GM21515 (cell line): Measurements from ENCODE around the gene ATG9A.

Experiments
- ATAC-seq: cut with Tn5 transposase; IDR thresholded peaks from one replicate; pipeline ENCODE4 v1.9.1; 2021; ENCODE audit not compliant: unreplicated experiment

Gene ATG9A

DNA sequence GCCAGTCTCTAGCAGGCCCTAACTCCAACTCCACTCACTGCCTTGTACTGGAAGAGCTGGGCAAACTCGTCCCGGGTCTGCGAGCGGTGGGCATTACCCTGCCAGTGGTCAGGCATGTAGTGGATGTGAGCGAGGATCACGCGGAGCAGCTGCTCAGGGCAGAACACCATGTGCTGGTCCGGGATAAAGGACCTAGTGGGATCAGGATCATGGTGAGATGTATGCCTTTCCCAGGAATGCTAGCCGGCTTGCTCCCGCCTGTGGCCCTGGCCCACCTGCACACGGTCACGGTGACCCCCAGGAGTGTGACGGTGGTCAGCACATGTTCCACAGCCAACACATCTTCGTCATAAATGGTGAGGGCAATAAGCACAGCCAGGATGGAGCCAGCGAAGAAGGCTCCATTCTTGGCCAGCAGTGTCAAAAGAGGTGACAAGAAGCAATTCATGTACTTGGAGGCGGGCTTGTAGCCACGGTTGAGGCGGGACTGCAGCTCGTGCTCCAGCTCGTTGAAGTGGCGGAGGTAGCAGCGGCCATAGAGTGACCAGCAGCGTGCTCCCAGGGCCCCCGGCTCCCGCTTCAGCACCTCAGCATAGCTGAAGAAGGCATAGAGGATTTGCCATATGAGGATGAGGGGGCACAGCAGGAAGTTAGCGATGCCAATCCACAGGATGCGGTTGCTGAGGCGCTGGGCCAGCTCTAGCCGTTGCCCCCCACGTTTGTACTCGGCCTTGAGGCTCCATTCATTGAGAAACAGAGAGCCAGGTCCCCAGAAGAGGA is 5.4 kb downstream of the ATG9A start:
- ATAC-seq = no peak

DNA sequence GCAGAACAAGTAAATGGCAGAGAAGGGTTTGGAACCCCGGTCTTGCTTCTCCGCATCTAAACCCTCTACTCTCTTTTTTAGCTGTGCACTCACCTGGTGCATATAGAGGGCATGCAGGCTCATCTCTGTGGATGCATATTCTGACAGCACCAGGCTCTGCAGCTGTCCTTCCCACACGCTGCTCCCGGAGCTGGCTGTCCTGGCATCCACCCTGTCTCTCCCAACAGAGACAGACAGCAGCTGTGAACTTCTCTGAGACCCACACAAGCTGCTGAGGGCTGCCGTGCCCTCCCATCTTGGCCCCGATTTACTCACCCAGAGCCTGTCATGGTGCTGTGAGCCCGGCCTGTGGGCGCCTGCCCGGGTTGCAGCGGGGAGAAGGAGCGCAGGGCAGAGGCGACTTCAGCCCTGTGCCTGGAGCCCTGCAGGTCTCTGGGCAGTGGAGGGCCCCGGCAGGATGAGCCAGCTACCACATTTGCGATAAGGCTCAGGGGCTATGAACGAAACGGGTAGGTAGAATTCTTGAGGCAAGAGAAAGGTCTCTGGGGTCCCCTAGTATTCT is 7.4 kb downstream of the ATG9A start:
- no peak for ATAC-seq

DNA sequence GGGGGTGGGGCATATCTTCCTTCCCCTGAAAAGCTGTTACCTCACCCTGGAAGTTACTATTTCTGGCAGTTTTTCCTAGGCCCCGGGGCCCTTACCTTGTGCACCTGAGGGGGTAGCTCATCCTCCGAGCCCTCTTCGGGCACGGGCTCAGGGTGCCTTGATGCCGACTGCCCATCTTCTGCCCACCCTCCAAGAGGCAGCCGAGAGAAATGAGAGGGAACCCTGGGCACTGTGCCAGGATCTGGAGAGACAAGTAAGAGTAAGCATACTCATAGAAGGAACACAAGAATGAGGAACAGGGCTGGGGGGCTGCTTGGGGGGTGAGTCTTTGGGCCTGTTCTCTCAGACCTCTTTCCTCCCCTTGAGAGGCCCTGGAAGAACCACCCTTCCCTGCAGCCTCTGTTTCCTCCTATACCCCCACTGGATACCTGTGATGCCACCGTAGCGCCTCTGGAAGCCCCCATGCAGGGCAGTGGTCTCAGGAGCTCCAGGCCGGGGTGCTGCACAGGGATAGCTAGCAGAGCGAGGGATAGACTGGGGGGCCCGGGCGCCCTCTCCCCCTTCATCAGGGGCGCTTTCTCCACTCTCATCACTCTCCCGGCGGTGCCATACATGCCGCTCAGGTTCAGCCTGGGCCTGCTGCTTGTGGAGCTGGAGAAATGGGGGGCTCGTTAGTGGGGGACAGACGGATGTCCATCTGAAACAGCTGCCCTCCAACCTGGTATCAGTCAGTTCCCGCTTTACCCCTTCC is 8.6 kb downstream of the ATG9A start:
- no peak for ATAC-seq

DNA sequence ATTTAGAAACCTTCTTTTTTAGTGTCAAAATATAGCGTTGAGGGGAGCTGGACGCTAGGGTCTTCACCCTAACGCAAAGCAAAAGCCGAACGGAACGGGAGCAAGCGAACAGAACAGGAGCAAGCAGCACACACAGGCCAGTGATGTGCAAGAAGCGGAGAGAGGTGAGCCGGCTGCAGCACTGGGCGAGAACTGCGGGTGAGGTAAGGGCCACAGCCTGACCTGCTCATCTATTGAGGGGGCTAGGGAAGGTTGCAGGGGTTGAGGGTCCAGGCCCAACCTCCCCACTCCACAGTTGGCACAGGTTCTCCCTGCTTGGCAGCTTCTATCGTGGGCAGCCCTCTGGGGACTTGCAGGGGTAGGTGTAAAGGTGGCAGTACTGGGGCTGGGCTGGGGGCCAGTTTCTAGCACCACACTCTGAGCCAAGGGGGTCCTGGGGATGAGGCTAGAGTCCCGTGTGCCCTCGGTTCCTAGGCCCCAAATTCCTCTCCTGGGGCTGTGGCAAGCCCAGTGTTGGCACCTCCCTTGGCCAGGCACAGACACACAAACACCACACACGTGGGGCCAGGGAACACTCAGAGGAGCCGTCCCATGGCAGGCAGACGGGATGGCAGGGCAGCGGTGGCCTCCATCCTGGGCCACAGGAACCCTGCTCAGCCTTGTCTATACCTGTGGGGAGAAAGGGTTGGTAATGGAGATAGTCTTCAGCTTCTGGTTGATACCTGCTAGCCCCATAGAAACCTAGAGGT is 9.5 kb downstream of the ATG9A start:
- no peak for ATAC-seq

DNA sequence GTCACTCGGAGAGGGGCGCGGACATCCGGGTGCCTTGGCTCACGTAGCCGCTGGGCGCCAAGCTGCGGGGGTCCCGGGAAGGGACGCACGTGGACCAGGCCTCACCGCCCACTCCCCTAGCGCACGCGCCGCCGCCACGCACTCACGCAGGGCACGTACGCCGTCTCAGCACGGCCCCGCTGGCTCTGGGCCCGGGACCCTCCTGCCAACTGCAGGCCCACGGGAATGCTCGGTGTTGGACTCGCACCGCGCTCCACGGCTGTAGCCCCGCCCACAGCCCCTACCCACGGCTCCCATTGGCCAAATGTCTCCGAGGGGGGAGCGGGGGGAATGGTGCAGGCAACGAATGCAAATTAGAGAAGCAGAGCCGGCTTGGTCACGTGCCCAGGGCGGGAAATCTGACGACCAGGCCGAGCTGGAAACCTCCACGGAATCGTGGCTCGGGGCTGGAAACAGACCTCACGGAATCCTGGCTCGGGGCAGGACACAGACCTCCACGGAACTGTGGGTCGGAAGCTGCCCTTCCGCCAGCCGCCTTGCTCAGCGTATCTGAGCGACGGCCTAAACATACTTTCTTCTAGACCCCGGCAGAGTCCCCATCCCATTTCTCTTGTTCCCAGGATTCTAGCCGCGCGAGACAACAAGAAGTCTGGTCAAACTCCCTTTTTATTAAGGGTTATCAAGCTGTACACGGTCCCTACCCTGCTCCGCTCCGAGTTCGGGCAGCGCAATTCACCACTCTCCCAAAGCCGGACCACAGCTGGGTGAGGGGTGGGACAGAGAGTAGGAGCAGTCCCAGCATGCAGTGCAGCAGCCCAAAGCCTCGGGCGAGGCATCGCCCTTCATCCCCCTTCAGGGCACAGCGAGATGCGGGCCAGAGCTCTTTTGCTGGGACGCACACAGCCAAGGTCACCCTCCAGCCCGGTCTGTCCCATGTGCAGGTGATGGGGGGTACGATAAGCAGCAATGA is 10.4 kb downstream of the ATG9A start, which contains the start of gene ABCB6:
Gene ABCB6 (minus strand): TSS at position 227 of the 970 bp plus-strand sequence. CDS start 285 bp downstream, outside the sequence.
- peak; percentile 72 for ATAC-seq

DNA sequence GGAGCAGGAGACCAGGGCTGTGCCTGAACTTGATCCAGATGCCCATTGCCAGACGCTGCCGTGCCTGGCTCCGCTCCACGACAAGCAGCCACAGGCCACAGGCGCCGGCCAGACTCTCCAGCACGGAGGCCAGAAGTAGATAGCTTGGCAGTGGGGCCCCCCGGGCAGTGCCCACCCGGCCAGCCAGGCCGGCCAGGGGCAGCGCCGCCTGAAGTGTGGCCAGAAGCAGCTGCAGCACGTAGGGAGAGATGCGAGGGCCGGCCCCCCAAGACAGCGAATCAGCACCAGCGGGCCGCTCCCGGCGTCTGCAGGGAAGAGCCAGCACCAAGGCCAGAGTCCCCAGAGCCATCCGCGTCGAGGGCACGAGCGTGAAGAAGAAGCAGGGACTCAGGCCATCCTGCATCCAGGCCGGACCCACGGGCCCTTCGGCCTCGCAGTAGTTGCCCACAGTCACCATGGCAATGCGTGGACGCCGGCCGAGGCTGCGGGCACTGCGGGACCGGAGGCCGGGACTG is 11.2 kb downstream of the ATG9A start:
- peak; percentile 25 for ATAC-seq

DNA sequence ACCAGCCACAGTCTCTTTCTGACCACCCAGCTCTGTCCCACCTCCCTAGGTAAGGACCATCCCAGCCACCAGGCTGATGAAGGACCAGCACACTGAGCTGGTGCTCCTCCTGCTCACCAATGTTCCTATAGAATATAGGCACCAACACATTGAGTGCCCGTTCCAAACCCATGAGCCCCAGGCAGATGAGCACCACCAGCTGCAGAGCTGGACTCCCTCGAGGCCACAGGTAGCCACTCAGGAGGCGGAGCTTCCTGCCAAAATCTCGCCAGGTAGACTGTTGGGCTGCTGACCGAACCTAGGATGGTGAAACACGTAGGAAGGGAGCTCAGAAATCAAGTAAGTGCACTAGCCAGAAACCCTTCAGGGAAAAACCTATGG is 12.9 kb downstream of the ATG9A start:
- ATAC-seq = no peak

DNA sequence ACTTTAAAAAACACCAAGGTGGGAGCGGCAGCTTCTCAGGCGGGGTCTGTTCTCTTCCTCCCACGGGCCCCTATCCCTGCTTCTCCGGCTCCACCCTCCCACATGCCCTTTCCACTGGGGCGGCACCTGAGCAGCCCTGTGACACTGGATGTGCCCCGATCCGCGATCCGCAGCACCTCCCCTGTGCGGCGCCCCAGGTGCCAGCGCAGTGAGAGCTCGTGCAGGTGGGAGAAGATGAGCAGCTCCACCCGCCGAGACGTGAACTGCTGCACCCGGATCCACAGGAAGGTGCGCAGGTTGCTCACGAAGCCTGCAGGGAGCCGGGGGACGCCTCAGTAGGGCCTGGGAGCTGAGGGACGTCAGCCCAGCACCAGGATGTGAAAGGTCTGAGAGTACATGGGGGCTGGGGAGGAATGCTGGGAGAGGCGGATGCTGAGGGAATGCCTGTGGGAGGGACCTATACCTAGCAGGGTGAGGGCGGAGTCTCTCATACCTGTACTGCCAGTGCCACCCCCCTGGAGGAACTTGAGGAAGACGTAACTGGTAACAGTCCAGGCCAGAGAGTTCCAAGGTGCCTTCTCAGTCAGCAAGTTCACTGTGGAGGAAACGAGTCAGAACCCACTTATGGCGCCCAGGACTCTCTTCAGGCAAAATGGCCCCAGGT is 13.4 kb downstream of the ATG9A start:
- no peak for ATAC-seq

DNA sequence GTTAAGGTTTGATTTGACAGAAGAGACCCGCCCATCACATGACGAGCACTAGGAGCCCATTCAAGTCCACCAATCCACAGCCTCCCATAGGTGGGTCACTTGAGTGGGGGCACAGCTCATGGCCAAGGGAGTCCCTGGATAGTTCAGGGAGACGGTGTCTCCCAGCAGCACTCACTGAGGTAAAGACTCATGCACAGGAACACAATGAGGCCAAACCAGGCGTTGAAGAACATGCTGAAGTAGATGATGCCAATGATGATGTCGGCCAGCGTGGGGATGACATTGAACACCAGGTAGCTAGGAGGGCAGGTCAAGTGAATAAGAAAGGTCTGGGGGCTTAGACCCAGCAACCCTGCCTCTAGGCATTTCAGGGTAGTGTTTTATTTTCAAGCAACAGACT is 14.7 kb downstream of the ATG9A start:
- no peak for ATAC-seq

DNA sequence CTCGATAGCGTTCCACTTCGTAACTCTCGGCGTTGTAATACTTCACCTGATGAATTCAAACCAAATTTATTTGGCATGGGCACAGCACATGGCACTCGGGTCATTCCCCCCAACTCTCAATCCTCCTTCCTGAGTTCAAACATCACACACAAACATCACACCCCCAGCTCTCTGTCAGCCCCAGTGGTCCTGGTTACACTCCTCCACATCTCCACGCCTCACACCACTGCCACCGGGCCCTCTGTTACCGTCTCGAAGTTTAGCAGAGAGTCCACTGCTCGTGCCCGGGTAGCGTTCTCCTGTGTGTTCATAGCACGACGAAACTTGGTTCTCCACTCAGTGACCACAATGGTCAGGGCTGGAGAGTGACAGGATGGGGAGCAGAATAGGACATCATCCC is 15.3 kb downstream of the ATG9A start:
- no peak for ATAC-seq

DNA sequence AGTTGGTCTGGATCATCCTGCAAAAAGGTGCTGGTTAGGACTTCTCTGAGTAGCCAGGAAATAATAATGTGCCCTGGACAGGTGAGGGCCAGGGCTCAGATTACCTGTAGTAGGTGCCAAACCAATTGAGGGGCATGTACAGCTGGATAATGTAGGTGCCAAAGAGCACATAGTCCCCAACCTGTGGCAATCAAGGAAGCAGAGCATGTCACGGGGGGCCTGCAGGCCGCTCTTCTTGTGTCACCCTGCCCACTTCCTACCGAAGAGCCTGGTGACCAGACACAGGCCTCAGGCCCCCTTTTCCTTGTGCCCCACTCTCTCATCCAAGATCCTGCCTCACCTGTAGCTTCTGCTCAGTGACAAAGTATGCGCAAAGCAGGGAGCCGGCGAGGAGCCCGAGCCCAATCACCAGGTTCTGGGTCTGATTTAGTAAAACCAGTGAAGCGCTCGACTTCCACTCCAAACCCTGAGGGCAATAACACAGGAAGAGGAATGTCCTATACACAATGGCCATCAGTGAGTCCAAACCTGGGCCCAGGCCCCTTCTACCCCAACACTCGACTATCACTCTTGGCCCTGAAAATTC is 15.9 kb downstream of the ATG9A start:
- ATAC-seq = no peak

DNA sequence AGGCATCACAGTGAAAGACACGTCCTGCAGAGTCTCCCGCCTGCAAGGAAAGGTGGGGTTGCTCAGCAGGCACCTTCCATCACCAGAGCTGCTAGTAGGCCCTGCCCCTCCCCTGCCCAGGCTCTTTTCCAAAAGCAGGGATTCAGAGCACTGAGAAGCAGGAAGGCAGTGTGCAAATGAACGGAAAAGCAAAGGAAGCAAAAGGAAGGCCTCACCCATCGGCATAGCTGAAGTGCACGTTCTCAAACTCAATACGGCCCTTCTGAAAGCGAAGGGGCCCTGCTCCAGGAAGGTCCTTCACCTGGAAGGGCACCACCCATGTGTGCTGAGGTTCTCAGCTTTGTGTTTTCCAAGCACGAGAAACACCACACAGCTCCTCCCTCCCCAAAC is 16.4 kb downstream of the ATG9A start:
- ATAC-seq = no peak

DNA sequence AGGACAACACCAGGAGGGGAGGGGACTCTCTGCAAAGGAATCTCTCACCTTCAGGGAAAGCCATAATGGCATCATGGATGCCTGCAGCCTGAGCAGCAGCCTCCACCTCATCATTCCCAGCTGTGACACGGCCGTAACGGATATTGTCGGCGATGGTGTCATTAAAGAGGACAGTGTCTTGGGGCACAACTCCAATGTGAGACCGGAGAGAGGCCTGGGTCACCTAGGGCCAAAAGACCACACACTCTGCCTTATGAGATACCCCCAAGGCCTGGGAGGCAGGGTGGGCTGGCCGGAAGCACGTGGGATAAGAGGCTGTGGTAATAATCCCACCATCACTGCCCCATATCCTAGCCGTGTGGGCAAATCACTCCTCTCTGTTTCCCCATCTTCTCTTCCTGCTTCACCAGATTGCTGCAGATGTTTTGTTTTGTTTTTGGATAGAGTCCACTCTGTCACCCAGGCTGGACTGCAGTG is 18.5 kb downstream of the ATG9A start:
- ATAC-seq = no peak

DNA sequence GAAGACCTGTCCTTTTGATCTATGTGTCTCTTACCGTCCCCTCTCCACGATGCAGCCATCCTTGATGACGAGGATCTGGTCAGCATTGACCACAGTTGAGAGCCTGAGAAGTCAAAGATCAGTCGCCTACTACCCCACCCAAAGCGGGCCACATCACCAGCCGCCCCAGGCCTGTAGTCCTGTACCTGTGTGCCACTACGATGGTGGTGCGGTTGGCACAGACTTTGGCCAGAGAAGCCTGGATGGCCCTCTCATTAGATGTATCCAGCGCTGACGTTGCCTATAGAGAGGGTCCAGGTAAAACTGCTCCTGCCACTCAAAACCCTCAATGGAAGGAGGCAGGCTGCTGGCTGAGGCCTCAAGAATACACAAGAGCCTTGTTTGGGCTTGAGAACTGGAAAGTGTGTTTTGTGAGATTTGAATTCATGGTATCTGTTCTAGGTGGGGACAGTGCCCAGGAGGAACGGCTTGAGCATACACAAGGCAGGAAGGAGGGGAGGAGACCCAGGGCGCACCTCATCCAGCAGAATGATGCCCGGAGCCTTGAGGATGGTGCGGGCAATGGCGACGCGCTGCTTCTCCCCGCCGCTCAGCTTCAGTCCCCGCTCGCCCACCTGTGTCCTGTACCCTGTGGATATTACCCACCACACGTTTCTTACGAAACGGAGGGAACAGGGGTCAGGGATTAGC is 19.1 kb downstream of the ATG9A start:
- ATAC-seq = no peak

DNA sequence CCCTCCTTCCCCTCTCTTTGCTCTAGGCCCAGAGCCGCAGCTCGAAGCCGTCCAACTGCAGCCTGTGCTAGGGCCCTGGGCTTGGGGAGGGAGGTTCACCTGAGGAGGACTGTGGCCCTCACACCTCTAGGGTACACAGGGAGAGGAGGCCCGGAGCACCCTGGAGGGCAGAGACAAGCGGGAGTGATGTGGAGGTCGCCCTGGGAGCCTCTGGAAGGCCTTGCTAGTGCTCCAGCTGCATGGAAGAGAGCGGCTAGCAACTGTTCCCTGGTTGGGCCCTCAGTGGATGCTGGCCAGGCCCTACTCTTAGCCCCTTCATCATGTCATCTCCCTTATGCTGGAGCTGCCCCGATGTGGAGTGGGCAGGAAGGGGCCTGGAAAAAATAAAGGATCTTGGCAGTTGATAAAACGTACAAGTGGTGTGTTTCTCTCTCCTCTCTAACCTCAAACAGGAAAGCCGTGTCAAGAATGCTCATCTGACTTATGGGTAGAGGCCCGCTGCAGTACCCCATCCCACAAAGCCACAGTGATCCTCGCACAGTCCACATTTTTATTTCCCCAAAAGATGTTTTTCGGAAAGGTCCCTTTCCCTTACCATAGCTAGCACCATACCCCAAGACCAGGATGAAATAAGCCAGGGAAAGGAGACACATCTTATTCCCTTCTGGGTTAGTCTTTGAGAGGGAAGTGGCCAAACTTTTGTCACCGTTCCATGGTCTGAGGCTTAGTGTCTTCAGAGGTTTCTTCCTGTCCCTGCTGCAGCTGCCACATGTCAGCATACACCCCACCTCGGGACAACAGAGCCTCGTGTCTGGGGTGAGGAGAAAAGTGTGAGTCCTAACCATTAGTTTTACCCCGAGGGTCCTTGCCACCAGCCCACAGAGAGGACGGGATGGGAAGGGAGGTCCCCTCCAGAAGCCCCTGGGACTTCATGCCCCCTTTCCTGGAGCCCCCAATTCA is 19.9 kb downstream of the ATG9A start:
- ATAC-seq = no peak

DNA sequence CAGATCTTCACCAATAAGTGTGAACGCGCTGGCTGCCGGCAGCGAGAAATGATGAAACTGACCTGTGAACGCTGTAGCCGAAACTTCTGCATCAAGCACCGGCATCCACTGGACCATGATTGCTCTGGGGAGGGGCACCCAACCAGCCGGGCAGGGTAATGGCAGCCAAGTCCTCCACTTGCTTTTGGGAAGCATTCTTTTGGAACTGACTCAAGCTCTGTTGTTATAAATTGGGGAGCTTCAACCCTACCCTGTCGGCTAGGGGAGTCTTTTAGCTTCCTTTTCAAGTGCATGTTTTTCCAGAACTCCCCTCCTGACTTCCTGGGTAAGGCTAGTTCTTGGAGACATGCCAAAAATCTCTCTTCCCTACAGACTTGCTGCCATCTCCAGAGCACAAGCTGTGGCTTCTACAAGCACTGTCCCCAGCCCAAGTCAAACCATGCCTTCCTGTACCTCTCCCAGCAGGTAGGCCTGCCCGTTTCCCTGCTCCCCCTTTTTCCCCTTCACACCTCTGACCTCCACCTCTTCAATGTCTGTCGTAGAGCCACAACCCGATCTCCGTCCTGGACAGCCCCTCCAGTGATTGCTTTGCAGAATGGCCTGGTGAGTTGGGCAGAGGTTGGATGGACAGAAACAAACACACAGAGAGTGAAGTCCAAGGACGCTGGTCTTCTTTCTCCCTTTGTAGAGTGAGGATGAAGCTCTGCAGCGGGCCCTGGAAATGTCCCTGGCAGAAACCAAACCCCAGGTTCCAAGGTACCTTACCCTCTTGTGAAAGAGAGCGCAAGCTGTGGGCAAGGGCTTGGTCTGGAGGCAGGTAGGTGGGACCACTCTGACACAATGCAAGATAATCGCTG is 21.3 kb downstream of the ATG9A start:
- no peak for ATAC-seq
